Panc1 (cell line): ENCODE measurements around the gene FOXO3B.
"Not testable (repeated sequence)": the region's sequence is repeated elsewhere in the genome, so short reads cannot be mapped to it uniquely, and the experiment has no call there.

Experiments used
- POLR2AphosphoS5 ChIP-seq: IDR thresholded peaks from 2 replicates; pipeline ENCODE4 v1.6.1; 2012; ENCODE audit warnings: mild to moderate bottlenecking, low read depth, low read length, moderate library complexity
- SIN3A ChIP-seq: IDR thresholded peaks from 2 replicates; pipeline ENCODE4 v1.6.1; 2012; ENCODE audit warnings: low read depth, mild to moderate bottlenecking, low read length, moderate library complexity, borderline replicate concordance; ENCODE audit not compliant: insufficient read depth
- TF ChIP-seq, protein P1 (sequence below): fragments of 450-650 bp; IDR thresholded peaks from 2 replicates; pipeline ENCODE4 v1.5.1; 2017; ENCODE audit warnings: mild to moderate bottlenecking

DNA sequence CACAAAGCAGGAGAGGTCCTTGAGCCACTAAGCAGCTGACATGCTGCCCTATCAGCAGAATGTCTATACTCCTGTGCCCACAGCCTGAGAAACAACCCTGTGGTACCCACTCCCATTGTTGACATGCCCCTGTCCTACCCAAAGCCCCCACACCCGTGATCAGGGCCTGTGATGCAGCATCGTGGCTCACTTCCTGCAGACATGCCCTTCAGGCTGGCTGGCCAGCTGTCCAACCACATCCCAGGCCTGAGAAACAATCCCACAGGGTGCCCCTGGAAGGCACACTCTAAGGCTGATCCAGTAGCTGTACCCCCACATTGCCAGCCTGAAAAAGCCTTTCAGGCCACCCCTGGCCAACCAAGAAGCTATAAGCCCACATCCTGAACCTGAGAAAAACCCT, 13.0 kb upstream of the FOXO3B start:
- TF ChIP-seq, protein P1, sequence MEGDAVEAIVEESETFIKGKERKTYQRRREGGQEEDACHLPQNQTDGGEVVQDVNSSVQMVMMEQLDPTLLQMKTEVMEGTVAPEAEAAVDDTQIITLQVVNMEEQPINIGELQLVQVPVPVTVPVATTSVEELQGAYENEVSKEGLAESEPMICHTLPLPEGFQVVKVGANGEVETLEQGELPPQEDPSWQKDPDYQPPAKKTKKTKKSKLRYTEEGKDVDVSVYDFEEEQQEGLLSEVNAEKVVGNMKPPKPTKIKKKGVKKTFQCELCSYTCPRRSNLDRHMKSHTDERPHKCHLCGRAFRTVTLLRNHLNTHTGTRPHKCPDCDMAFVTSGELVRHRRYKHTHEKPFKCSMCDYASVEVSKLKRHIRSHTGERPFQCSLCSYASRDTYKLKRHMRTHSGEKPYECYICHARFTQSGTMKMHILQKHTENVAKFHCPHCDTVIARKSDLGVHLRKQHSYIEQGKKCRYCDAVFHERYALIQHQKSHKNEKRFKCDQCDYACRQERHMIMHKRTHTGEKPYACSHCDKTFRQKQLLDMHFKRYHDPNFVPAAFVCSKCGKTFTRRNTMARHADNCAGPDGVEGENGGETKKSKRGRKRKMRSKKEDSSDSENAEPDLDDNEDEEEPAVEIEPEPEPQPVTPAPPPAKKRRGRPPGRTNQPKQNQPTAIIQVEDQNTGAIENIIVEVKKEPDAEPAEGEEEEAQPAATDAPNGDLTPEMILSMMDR, result not testable (repeated sequence)
- TF ChIP-seq SIN3A, POLR2AphosphoS5: not testable (repeated sequence)
